Thoracic aorta (tissue), 2 donors: ENCODE data around the gene FKBP1B. TPM values are rescaled to one million over a fixed set of nuclear protein-coding genes. Genes with fewer than 3 reads are reported as not detected.

ENCODE experiments used
- ATAC-seq: fragments of 150-250 bp; one replicate; pipeline ENCODE4 v1.8.0; 2017; ENCODE audit warnings: low read depth; ENCODE audit not compliant: insufficient number of reproducible peaks, low FRiP score
- DNase-seq: peaks from one replicate; pipeline ENCODE4 v3.0.0-alpha.2; 2020; ENCODE audit warnings: low spot score
- H3K27ac ChIP-seq, 2 donors: fragments of 200-600 bp; sonication (generic); 1 replicate in 1 of 2; 2 replicates in 1 of 2; pipeline ENCODE4 v1.5.1; 2016; ENCODE audit warnings: mild to moderate bottlenecking in 2 of 2, moderate library complexity in 2 of 2
- H3K27me3 ChIP-seq: fragments of 200-600 bp; sonication (generic); replicated peaks from 2 replicates; pipeline ENCODE4 v1.6.0; 2016; ENCODE audit warnings: mild to moderate bottlenecking; ENCODE audit not compliant: insufficient read depth
- H3K36me3 ChIP-seq: fragments of 200-600 bp; sonication (generic); one replicate; pipeline ENCODE4 v1.5.1; 2016
- H3K4me1 ChIP-seq, 2 donors: fragments of 200-600 bp; sonication (generic); 1 replicate in 1 of 2; 2 replicates in 1 of 2; pipeline versions ENCODE4 v1.5.1 to v1.6.0; 2016; ENCODE audit warnings: low read depth in 2 of 2, mild to moderate bottlenecking in 1 of 2; ENCODE audit not compliant: control insufficient read depth in 1 of 2
- H3K4me3 ChIP-seq: fragments of 200-600 bp; sonication (generic); 2 replicates; pipeline ENCODE4 v1.5.1; 2016; ENCODE audit warnings: mild to moderate bottlenecking
- H3K9me3 ChIP-seq: fragments of 200-600 bp; sonication (generic); 2 replicates; pipeline ENCODE4 v1.5.1; 2016
- total RNA-seq, 2 donors: library from RNA; depleted of rRNA; stranded (reverse); fragments of >200 nt; gene quantifications; one replicate each; pipeline versions ENCODE4 v1.1.0 to v1.2.3, GENCODE V29; 2016
- TF ChIP-seq, protein P1 (sequence below): fragments of 200-600 bp; sonication (generic); IDR thresholded peaks from one replicate; pipeline ENCODE4 v1.5.1; 2019; ENCODE audit warnings: antibody characterized with exemption

FKBP1B gene
- total RNA-seq, 2 donors from 2014 or later, result 7.3 to 12.5 TPM

DNA sequence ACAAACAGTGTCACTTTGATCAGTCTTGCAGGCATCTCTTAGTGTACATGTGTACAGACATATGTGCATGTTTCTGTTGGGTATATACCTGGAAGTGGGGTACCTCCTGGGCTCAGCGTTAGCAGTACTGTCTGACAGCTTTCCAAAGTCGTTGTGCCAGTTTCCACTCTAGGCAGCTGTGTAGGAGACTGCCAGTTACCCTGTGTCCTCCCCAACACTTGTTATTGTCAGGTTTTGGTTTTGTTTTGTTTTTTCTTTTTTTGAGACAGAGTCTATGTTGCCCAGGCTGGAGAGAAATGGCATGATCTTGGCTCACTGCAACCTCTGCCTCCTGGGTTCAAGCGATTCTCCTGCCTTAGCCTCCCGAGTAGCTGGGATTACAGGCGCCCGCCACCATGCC is 6.2 kb downstream of the FKBP1B start:
- Histone ChIP-seq H3K27me3 (no peaks in the 10 kb centered on the region), H3K4me3 (no peak overlapping the region), H3K9me3 (no peaks in the 10 kb centered on the region), H3K27ac (no peak overlapping the region), H3K4me1 (no peaks in the 10 kb centered on the region), H3K36me3 (no peaks in the 10 kb centered on the region)
- no peak for ATAC-seq
- TF ChIP-seq, protein P1, sequence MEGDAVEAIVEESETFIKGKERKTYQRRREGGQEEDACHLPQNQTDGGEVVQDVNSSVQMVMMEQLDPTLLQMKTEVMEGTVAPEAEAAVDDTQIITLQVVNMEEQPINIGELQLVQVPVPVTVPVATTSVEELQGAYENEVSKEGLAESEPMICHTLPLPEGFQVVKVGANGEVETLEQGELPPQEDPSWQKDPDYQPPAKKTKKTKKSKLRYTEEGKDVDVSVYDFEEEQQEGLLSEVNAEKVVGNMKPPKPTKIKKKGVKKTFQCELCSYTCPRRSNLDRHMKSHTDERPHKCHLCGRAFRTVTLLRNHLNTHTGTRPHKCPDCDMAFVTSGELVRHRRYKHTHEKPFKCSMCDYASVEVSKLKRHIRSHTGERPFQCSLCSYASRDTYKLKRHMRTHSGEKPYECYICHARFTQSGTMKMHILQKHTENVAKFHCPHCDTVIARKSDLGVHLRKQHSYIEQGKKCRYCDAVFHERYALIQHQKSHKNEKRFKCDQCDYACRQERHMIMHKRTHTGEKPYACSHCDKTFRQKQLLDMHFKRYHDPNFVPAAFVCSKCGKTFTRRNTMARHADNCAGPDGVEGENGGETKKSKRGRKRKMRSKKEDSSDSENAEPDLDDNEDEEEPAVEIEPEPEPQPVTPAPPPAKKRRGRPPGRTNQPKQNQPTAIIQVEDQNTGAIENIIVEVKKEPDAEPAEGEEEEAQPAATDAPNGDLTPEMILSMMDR, result no peak
- DNase-seq, result no peak

DNA sequence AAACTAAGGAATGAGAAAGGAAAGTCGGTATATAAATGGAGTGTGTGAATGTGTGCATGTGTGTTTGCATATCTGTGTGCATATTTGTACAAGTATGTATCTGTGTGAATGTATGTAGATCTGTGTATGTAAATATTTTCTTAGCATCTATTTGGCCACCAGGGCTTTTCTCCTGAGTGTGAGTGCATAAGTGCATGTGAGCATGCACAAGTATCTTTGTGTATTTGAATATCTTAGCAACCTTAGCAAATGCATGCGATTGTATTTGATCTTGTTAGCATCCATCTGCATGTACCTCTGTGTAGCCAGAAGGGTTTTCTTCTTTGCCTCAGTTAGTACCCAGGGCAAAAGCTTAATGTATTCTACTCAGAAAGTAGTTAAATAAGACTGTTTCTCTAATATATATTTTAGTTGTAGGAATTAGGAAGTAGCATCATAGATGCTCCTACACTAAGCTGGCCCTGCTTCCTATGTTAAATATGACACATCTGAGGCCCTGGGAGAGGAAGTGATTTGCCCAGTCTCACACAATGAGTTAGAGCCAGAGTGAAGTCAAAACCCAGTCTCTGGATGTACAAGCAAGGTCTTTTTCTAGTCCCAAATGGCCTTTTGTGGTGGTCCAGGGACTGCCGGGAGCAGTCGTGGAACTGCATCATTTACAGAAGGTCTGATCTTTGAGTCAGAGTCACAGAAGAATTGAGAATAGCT is 9.2 kb downstream of the FKBP1B start:
- Histone ChIP-seq H3K27me3 (no peaks in the 10 kb centered on the region), H3K4me1 (no peaks in the 10 kb centered on the region), H3K4me3 (no peak overlapping the region), H3K27ac (no peak overlapping the region), H3K9me3 (no peaks in the 10 kb centered on the region), H3K36me3 (no peaks in the 10 kb centered on the region)
- ATAC-seq (no peak), DNase-seq (no peak)
- TF ChIP-seq, protein P1, result no peak

DNA sequence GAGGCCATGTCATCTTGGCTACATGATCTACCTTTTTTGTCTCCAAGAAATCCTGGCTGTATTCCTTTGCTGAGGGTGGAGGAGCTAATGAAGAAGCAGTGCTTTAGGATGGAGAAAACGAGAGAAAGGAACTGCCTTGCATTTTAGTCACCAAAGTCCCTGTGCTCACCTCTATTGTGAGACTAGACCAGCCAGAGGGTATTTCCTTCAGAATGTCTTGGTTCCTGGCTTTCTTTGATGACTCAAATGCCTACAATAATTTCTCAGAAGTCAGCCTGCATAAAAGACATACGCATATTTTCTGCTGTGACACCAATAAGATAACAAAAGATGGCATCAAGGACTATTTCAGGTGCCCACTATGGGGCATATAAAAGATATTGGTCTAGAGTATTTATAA is 15.8 kb downstream of the FKBP1B start:
- Histone ChIP-seq H3K27ac (no peak overlapping the region), H3K9me3 (no peaks in the 10 kb centered on the region)

DNA sequence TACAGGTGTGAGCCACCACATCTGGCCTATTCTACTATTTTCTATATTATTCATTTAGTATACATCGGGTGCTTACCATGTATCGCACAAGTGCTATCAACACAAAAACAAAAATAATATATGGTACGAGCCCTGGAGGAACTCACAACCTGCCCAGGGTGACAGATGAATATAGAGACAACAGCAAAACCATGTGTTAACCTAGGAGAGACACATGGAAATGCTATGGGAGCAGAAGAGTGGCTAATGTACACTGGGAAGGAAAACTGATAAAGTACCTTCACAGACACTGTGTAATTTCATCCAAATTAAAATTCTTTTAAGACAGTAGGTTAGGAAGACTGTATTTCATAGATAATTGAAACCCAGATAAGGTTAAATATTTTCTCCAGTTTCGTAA is 22.7 kb downstream of the FKBP1B start:
- Histone ChIP-seq H3K36me3 (peaks cover 11% of the 10 kb centered on the region), H3K27ac (no peak overlapping the region), H3K4me1 (peaks cover 0 to 11% of the 10 kb centered on the region in 2 donors), H3K27me3 (no peaks in the 10 kb centered on the region), H3K9me3 (no peaks in the 10 kb centered on the region), H3K4me3 (no peak overlapping the region)
- no peak for ATAC-seq
- TF ChIP-seq, protein P1, result no peak
- no peak for DNase-seq

More for the DNA sequence above, 15.8 kb downstream of the FKBP1B start:
- TF ChIP-seq, protein P1, result no peak
- Histone ChIP-seq H3K4me1 (no peaks in the 10 kb centered on the region), H3K36me3 (no peaks in the 10 kb centered on the region), H3K4me3 (no peak overlapping the region), H3K27me3 (no peaks in the 10 kb centered on the region)
- no peak for ATAC-seq
- DNase-seq, result no peak

DNA sequence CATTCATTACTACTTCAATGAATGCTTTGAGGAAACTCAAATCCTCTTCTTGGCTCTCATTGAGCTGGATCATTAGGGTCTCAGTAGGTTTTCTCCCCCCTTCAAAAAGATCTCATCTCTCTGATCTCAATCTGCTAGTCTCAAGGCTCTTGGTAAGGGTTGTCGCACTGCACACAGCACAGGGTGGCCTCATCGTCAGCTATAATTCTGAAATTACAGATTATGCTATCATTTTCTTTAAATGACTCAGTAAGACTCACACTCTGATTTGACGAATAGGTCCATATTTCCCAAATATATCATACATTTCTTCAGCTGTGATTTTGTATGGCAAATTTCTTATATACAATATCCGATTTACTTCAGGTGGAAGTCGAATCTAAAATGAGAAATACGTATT is 24.3 kb downstream of the FKBP1B start:
- no peak for DNase-seq
- TF ChIP-seq, protein P1, result no peak
- Histone ChIP-seq H3K4me3 (no peak overlapping the region), H3K9me3 (no peaks in the 10 kb centered on the region), H3K27ac (no peak overlapping the region), H3K4me1 (peaks cover 0 to 17% of the 10 kb centered on the region in 2 donors), H3K36me3 (peaks cover 11% of the 10 kb centered on the region), H3K27me3 (no peaks in the 10 kb centered on the region)
- ATAC-seq, result no peak
